ENCODE measurements around the gene HES6. TPM values are rescaled to one million over a fixed set of nuclear protein-coding genes. Genes with fewer than 3 reads are reported as not detected.

Gene HES6
- total and polyA plus RNA-seq, 2 of the 8 experiments (the other 6 are each of a cell fraction or from before 2014, with no cell fraction given), result 32.6 to 36.3 TPM

- Histone ChIP-seq H3K4me2 (ENCODE audit: insufficient read depth in 1 of 2, low read depth in 2 of 2, low read length in 2 of 2) (no peak overlapping the region), H3K79me2 (ENCODE audit: control insufficient read depth in 1 of 2, insufficient read depth in 2 of 2, low read length in 2 of 2) (peaks cover 0 to 4% of the 10 kb centered on the region in 2 experiments; a peak in 1 of 4 replicates), H3K23me2 (ENCODE audit: low read depth, low read length) (peaks cover 2% of the 10 kb centered on the region; the same call in 1 of the 2 replicates), H2BK12ac (ENCODE audit: low read depth, low read length) (no peak overlapping the region), H3K4me1 (replicated peaks in 1 of 4; ENCODE audit: control insufficient read depth in 3 of 4, insufficient read depth in 4 of 4, low read length in 3 of 4) (peaks cover 0 to 13% (median 6%) of the 10 kb centered on the region in 4 experiments; a peak in 6 of 7 replicates), H3K9ac (replicated peaks in 1 of 4; ENCODE audit: extremely low read depth in 1 of 4, low read depth in 3 of 4, low read length in 3 of 4) (no peak overlapping the region), H2BK120ac (replicated peaks; ENCODE audit: low read depth, low read length) (no peak overlapping the region), H3K18ac (ENCODE audit: extremely low read depth, low read length) (no peak overlapping the region), H3K79me1 (ENCODE audit: low read depth, low read length) (peaks cover 2% of the 10 kb centered on the region), H4K91ac (replicated peaks; ENCODE audit: insufficient read length, low read length) (no peak overlapping the region), H2BK15ac (ENCODE audit: low read length) (no peak overlapping the region), H3K36me3 (ENCODE audit: control insufficient read depth in 2 of 4, insufficient read depth in 4 of 4, low read length in 3 of 4) (no peaks in the 10 kb centered on the region), H4K20me1 (replicated peaks in 1 of 2; ENCODE audit: control insufficient read depth in 1 of 2, insufficient read depth in 2 of 2, low read length in 2 of 2) (peaks cover 1 to 5% of the 10 kb centered on the region in 2 experiments), H2BK5ac (ENCODE audit: low read depth, low read length) (no peak overlapping the region), H3K27me3 (replicated peaks in 1 of 4; ENCODE audit: control insufficient read depth in 3 of 4, extremely low read depth in 1 of 4, insufficient read depth in 3 of 4, low read length in 3 of 4) (peaks cover 0 to 10% (median 2%) of the 10 kb centered on the region in 4 experiments; a peak in 2 of 7 replicates), H3K56ac (replicated peaks; ENCODE audit: insufficient read length, low read depth, low read length) (no peak overlapping the region), H2AFZ (ENCODE audit: low read length) (no peak overlapping the region), H3K9me3 (ENCODE audit: insufficient read depth in 2 of 2, low read depth in 1 of 2, low read length in 1 of 2) (no peaks in the 10 kb centered on the region), H4K8ac (ENCODE audit: extremely low read depth, insufficient read depth, low read length) (no peak overlapping the region), H2BK20ac (ENCODE audit: low read length) (no peak overlapping the region), H3K4me3 (ENCODE audit: extremely low read depth in 1 of 4, insufficient read depth in 2 of 4, low read depth in 3 of 4, low read length in 4 of 4) (no peak overlapping the region), H2AK5ac (ENCODE audit: low read depth, low read length) (no peak overlapping the region), H3K27ac (ENCODE audit: low read depth, low read length) (no peak overlapping the region), H3K4ac (replicated peaks; ENCODE audit: insufficient read length, low read depth, low read length) (no peak overlapping the region), H4K5ac (ENCODE audit: insufficient read length, low read depth, low read length) (no peak overlapping the region), H3K14ac (ENCODE audit: insufficient read length) (no peak overlapping the region), H3K23ac (ENCODE audit: insufficient read length) (no peak overlapping the region)
- ChIA-PET POLR2A (ENCODE audit: partially characterized antibody) (interaction anchor here (1.3 kb wide), 1 partner anchor 18 kb away, joined by 3 read pairs; no protein-coding TSS in a partner anchor), CTCF (ENCODE audit: partially characterized antibody) (interaction anchor here (1.3 to 18.9 kb wide), 6 partner anchors 9 to 32 kb away, joined by 3 to 298 read pairs (median 5); no protein-coding TSS in a partner anchor)
- WGBS, 2 experiments (ENCODE audit: extremely low coverage in 1 of 2, insufficient coverage in 1 of 2, insufficient read length in 1 of 2, insufficient replicate concordance in 2 of 2, low coverage in 1 of 2, low lambda C conversion rate in 2 of 2, missing lambda C conversion rate in 1 of 2), result 86% methylated on average over 17 of the region's 17 CpGs; no CpG with 5 or more reads in 1 of the 2 experiments
- FAIRE-seq (no peak), DNase-seq (ENCODE audit: low read depth in 1 of 2, low spot score in 2 of 2) (no peak)
- TF ChIP-seq, protein P1, sequence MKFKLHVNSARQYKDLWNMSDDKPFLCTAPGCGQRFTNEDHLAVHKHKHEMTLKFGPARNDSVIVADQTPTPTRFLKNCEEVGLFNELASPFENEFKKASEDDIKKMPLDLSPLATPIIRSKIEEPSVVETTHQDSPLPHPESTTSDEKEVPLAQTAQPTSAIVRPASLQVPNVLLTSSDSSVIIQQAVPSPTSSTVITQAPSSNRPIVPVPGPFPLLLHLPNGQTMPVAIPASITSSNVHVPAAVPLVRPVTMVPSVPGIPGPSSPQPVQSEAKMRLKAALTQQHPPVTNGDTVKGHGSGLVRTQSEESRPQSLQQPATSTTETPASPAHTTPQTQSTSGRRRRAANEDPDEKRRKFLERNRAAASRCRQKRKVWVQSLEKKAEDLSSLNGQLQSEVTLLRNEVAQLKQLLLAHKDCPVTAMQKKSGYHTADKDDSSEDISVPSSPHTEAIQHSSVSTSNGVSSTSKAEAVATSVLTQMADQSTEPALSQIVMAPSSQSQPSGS (IDR thresholded peaks at IDR 0.05; ENCODE audit: low read length), result no peak
- 0 out of 2 replicates have a peak, but pooled peaks have one; percentile 14 for TF ChIP-seq KDM1A (IDR thresholded peaks at IDR 0.05; ENCODE audit: borderline replicate concordance, low read length)
These were observed 43.3 kb upstream of the HES6 start for GRCh38 chr2:238282861-238283738.
